GM19193 (cell line): ENCODE results near the gene DDX5.

Source experiments
- POLR2A ChIP-seq: IDR thresholded peaks from 4 replicates; pipeline ENCODE4 v1.6.1; 2011; ENCODE audit not compliant: insufficient read depth, insufficient read length; ENCODE audit errors: extremely low read depth

Gene DDX5

DNA sequence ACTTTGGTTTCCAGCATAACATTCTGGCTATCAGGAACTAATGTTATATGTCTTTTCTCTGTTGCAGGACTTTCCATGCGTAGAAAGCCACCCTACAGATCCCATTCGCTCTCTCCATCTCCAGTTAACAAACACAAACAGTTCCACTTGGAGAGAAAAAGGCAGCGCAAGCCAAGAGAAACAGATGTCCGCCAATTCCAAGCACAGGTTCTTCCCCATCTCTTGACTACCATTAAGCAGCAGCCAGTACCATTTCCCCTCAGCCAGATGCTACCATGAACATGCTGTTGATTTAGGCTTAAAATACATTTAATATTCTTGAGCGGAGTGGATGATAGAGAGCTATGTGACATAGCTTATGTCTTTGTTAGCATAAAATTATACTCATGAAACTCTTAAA is 23.1 kb upstream of the DDX5 start:
- TF ChIP-seq POLR2A = no peak

DNA sequence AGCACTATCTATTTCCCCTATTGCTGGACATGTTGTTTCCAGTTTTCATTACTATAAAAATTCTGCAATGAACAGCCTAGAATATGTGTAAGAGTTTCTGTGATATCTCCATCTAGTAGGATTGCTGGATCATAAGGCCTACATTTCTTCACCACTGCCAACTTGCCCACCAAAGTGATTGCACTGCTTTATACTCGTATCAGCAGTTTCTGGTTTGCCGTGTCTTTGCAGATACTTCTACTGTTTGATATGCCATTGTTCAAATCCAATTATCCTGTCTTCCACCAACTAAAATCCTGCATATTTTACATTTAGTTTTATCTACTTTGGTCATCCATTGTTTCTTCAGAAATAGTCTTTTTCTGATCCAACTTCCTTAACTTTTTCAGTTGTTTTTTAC is 21.8 kb upstream of the DDX5 start:
- no peak for TF ChIP-seq POLR2A

DNA sequence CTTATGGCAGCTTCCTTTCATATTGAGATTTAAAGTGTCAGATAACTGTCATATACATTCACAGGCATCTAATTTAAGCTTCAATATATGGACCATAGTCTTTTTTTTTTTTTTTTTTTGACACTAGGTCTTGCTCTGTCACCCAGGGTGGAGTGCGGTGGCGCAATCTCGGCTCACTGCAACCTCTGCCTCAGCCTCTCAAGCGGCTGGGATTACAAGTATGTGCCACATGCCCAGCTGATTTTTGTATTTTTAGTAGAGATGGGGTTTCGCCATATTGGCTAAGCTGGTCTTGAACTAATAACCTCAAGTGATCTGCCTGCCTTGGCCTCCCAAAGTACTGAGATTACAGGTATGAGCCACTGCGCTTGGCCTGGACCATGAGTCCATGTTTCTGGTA is 14.3 kb upstream of the DDX5 start:
- TF ChIP-seq POLR2A = no peak

DNA sequence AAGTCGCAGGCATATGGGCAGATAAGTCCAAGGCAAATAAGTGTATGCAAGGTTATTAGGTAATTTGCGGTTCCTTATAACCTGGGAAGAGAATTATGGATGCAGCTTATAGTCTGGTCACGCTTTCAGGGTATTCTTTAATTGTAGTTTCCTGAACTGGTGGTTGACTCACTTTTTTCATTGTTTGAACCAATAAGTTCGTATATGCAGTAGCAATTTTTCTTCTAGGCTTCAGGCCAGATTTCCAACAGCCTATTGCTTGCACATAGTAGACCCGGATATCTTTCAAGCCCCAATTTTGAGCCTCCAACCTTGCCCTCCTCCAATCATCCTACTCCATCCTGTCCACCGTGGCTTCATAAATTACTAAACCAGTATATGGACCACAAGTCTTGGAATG is 13.5 kb upstream of the DDX5 start:
- no peak for TF ChIP-seq POLR2A

DNA sequence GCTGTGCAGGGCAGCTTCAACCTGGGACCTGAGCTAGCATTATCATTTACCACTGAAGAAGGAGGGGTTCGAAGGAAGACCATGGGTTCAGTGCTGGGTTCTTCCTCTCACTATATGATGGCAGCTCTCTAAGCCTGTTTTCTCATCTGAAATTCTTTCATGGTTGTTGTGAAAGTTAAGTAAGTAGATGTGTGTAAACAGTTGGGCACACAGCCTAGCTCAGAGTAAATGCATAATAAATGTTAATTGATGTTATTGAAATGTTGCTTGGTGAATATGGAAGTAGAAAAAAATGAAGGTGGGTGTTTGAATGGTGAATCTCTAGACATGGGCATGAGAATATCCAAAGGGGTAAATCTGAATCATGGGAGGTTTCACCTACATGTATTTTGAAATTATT is 9.7 kb upstream of the DDX5 start:
- TF ChIP-seq POLR2A = no peak

DNA sequence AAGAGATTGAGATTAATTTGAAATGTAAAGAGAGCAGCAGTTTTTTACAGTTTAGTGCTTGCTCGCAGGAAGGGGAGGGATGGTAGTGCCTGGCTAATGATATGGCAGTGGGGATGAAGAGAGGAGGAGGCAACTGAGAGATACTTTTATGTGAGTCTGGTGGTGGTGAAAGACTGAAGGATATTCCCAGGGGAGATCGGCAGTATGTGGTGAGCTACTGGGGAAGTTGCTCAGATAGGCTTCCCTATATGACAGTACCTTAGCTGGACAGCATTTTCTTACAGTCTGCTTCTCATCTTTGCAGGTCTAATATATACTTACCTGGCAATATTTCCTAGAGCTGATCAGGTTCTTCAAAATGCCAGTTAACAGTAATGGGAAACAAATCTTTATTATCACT is 9.3 kb upstream of the DDX5 start:
- TF ChIP-seq POLR2A = no peak

DNA sequence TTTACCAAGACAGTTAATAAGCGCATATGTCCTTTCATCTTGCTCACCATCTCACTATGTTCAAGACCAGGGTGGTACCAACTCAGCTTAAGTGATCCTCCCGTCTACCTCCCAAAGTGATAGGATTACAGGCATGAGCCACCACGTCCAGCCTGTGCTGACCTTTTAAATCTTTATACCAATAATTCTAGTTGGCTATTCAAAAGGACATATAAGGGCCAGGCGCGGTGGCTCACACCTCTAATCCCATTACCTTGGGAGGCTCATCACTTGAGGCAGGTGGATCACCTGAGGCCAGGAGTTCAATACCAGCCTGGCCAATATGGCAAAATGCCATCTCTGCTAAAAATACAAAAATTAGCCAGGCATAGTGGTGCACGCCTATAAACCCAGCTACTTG is 3.1 kb upstream of the DDX5 start:
- no peak for TF ChIP-seq POLR2A

DNA sequence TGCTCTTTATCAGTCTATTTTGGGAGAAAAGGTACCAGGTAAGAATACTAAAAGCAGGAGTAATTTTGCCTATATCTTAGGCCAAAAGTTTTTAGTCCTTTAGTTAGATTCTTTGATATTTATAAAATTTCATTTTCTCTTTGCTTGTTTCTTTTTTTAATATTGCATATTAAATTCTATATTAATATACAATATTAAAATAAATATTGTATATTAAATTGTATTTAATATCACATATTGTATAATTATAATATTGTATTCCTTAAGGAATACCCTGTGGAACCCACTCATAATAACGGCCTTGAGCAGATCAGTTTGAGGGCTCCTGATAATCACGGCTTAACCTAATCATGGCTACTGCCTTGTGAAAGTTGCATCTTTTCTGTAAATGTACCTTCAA is 2.6 kb upstream of the DDX5 start:
- no peak for TF ChIP-seq POLR2A

DNA sequence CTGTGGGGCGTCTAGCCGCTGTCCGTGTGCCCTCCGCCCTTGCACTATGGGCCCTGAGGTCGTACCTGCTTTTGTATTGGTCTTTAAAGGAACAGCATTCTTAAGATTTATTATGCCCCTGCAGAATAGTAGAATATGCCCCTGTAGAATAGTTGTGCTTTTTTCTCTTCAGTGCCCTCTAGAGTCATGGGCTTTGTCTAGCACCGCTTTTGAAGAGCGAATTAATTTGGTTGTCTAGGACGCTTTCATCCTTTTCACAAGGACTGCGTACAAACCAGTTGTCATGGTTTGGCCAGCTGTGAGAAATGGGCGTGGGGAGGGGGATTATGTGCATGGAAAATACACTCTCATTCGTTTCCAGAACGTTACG is 1.3 kb upstream of the DDX5 start:
- no peak for TF ChIP-seq POLR2A

DNA sequence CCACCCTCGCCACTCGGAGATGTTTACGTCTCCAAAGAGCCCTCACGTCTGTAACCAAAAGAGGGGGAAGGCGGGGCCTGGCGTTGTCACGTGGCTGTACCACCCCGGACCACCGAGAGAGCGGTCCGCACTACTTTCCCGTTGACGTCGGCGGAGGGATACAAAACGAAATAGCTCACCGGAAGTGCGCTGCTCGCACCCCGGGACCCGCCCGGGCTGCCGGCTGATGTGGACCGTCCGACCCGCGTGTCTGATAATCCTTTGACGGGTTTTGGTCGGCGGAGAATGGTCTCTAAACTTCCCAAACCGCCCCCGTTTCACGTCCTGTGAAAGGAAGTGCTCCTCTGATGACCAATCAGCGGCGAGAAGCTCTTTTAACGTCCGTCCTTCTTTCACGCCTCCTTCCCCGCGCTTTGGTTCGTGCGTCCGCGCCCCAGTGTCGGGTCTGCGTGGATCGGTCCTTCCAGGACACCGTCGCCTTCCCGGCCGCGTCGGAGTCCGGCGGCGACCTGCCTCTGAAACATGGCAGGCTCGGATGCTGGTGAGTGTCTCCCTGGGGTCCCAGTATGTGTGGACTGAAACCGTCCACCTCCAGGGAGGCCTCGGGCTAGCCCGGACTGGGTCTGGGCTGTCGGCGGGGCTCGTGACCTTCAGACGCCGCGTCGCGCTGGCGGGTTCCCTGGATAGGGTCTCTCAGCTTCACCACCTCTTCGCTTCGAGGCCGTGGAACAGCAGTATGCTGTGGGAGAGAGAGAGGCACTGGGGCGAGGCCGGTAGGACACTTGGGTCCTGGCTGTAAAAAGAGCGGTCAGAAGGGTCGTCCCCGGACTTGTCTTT is 705 bp upstream of the DDX5 start, which contains the start of gene CEP95:
CEP95 (plus strand) TSS at position 402 of the 837 bp plus-strand sequence; CDS start at position 523, 121 bp downstream.
- peak; percentile 74 for TF ChIP-seq POLR2A

DNA sequence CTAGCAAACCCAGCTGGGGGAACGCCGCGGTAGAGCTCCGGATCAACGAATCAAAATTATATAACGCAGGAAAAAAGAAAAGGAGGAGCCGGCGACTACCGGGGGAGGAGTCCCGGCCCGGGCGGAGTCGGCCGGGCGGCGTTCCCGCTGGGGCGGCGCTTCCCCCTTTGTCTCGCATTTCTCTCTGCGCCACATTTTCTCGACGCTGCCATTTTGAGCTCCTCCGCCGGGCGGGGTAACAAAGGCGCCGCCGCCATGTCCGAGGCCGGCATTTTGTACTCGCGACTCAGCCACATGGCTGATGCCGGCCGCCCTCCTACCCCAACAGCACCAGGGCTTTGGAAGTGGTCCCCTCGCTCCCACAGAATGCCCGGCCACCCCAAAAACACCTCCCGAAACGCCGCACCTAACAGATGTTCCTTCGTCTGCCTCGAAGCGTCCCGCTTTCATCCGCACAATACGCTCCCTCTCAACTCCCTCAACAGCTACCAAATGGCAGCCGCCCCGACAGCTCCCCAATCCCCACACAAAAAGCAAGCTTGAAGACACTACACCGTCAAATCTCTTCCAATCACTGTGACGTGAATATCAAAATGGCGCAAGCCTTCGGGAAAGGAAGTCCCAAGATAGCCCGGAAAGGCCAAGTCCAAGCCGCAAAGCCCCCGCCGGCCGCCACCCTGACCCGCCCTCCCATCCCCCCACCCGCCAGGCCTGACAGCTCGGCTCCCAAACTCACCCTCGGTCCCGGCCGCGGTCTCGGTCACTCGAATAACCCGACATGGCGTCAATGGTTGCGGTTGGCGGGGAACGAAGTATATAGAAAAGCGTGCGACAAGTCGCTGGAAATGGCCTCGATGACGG is 519 bp downstream of the DDX5 start:
- no peak for TF ChIP-seq POLR2A

DNA sequence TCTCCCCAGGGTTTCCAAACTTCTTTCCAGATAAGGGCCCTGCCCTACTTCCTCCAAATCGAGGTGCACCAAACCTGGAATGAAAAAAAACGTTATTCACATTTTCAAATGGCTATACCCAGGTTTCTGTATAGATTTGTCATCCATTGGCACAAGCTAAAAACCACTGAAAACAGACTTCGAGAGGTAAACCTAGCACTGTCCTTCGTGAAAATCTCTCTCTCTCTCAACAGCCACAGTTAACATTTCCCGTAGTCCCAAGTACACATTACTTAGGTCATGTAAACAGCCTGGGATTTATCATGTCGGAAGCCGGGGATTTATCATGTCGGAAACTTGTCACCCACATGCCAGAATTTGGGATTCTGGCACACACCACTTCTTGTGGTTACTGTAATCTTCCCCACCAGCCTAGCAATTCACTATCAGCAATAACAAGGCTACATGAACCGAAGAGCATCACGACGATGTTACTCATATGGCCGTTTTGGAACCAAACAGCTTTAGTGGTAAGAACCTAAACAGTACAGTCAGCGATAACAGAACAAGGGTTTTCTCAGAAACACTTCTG is 1.2 kb downstream of the DDX5 start:
- no peak for TF ChIP-seq POLR2A

DNA sequence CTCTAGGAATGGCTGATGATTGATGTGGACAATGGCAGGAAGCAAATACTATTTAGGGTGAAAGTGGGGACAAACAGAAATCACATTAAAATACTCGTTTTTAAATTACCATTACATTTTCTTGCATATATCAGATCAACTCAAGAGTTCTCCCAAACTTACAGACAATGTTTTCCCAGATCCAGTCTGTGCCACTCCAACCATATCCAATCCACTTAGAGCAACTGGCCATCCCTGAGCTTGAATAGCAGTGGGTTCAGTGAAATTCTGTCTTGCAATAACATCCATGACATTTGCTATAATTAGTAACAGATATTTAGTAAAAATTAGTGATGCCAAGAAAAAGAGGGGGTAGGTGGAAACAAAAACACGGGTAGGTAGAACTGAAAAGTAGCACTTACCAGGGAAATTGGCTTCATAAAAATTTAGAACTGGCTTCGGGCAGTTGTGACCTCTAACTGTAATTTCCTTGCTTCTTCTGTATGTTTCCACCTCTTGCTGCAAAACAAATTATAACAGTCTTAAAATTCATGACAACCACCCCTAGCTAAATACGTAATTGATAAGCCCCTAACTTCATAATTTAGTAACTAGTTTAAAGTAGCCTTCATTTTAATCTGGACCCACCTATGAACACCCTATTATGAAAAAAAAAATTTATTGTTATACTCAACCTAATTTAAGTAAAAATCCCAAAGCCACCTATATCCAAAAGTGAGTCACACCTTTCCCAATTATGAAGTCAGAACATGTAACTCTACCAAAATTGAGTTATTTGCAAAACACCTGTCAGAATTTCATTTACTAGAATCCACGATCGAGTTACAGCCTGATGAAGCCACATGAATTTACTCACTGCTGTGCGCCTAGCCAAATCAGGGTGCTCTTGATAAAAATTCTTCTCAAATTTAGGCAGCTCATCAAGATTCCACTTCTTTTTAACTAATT is 2.0 kb downstream of the DDX5 start:
- no peak for TF ChIP-seq POLR2A

DNA sequence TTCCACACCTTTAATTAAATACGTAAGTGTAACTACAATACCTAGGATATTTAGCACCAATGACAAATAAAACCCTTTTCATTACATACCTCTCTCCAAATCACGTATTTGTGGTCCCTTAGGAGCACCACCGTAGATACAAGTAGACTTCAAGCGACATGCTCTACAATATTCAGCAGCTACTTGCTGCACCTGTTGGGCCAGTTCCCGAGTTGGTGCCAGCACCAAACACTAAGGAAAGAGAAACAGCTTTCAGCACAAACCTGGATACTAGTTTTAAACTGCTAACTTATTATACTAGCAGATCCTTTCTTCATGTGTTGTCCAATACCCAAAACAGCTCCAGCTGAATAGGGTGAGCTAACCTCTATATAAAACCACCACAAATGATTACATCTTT is 2.7 kb downstream of the DDX5 start:
- TF ChIP-seq POLR2A = peak; percentile 7

DNA sequence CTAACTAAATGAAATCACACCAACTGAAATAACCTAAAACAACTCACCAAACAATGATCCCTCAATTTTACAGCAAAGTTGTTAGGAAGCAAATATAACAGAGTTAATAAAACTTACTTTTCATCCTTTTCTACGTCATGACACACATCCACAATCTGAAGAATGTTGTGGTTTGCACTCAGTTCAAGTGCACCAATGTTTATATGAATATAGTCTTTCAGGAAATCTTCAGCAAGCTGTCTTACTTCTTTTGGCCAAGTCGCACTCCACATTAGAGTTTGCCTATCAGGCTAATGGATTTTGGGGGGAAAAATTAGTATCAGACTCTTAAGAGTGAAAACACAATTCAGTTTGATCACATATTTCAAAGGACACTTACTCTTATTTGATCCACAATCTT is 3.3 kb downstream of the DDX5 start:
- TF ChIP-seq POLR2A = no peak

DNA sequence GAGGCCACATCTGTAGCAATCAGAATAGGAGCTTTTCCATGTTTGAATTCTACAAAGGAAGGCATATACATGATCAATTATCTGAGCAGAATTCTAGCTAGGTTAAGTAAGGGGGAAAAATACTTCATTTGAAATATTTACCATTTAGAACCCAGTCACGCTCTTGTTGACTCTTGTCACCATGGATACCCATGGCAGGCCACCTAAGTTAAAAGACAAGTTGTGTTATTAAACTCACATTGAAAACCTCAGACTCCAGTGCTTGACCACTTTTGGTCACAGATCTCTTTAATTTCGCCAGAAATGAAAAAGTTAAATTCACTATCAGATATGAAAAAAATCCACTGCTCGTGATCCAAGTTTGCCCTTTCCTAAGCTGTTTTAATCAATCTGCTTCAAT is 4.1 kb downstream of the DDX5 start:
- TF ChIP-seq POLR2A = no peak
